ENCODE results near the gene SDK2. TPM values are rescaled to one million over a fixed set of nuclear protein-coding genes. Genes with fewer than 3 reads are reported as not detected.
A peak's percentile ranks its signal among the peaks of the same experiment; 100 is the strongest.

The SDK2 gene
- total and polyA plus RNA-seq, 8 donors = 0.04 to 0.31 (median 0.17) TPM

DNA sequence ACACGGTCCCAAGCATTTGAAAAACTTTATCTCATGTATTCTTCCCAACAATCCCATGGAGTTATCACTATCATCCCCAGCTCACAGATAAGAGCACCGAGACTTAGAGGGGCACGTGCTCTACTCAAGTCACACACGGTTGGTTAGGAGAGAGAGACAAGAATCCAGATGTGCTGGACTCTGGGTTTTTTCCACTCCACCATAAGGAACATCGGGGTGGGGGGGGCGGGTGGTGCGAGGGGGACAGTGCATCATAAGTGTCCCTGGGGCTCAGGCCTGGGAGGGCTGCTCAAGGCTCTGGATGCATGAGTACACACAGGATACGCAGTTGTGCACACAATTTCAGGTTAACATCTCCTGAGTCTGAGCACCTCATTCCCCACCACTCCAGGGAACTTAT lies 339.8 kb downstream of the SDK2 start:
- DNase-seq (no peak), ATAC-seq (no peak), FAIRE-seq (no peak)
- Histone ChIP-seq H3K9me3 (no peaks in the 10 kb centered on the region), H3K4me1 (peaks cover 39 to 68% (median 51%) of the 10 kb centered on the region in 3 donors), H3K27me3 (no peaks in the 10 kb centered on the region), H3K4me3 (peak overlapping the region in 1 of 4 donors; percentile 40), H3K27ac (peak overlapping the region in 2 of 4 donors; percentile 92 to 99), H3K36me3 (no peaks in the 10 kb centered on the region)
- 8 to 9% methylated on average over 8 of the region's 8 CpGs for WGBS, 2 donors
- intact Hi-C loops (cut with DNase I) = no loop called here
- TF ChIP-seq, protein P1, sequence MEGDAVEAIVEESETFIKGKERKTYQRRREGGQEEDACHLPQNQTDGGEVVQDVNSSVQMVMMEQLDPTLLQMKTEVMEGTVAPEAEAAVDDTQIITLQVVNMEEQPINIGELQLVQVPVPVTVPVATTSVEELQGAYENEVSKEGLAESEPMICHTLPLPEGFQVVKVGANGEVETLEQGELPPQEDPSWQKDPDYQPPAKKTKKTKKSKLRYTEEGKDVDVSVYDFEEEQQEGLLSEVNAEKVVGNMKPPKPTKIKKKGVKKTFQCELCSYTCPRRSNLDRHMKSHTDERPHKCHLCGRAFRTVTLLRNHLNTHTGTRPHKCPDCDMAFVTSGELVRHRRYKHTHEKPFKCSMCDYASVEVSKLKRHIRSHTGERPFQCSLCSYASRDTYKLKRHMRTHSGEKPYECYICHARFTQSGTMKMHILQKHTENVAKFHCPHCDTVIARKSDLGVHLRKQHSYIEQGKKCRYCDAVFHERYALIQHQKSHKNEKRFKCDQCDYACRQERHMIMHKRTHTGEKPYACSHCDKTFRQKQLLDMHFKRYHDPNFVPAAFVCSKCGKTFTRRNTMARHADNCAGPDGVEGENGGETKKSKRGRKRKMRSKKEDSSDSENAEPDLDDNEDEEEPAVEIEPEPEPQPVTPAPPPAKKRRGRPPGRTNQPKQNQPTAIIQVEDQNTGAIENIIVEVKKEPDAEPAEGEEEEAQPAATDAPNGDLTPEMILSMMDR (IDR thresholded peaks at IDR 0.05) = no peak

DNA sequence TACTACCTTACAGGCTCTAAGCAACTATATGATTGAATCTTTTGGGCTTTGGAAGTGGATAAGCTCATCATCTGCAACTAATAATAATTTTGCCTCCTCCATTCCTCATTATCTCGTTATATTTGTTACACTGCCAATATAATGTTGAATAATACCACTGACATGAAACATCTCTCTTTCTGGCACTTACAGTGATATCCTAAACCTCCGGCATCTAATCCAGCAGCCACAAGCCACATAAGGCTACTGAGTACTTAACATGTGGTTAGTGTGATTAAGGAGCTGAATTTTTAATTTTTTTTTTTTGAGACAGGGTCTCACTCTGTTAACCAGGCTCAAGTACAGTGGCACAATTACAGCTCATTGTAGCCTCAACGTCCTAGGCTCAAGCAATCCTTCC lies 342.1 kb downstream of the SDK2 start:
- Histone ChIP-seq H3K9me3 (no peaks in the 10 kb centered on the region), H3K4me1 (peaks cover 46 to 73% (median 46%) of the 10 kb centered on the region in 3 donors), H3K27me3 (no peaks in the 10 kb centered on the region), H3K27ac (no peak overlapping the region), H3K4me3 (no peak overlapping the region), H3K36me3 (no peaks in the 10 kb centered on the region)
- intact Hi-C loops (cut with DNase I) = no loop called here
- DNase-seq (no peak), FAIRE-seq (no peak), ATAC-seq (no peak)
- TF ChIP-seq, protein P1 (IDR thresholded peaks at IDR 0.05) = no peak
- WGBS, 2 donors = 25 to 29% methylated on average over 3 of the region's 3 CpGs

DNA sequence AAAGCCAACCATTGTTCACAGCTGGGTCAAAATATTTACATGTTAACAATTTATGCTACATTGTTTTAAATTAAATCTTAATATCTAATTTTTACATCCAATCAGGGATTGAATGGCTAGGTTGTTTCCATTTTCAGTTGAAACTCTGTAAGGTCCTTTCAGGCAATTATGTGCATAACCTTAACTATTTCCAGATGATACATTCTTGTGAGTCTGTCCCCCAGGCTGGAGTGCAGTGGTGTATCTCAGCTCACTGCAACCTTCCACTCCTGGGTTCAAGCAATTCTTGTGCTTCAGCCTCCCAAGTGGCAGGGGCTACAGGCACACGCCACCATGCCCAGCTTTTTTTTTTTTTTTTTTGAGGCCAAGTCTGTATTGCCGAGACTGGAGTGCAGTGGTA lies 342.9 kb downstream of the SDK2 start:
- DNase-seq (no peak), ATAC-seq (no peak), FAIRE-seq (no peak)
- peaks cover 38 to 70% (median 40%) of the 10 kb centered on the region in 3 donors for H3K4me1 ChIP-seq
- no peak overlapping the region for H3K27ac ChIP-seq
- no peak overlapping the region for H3K4me3 ChIP-seq
- H3K9me3 ChIP-seq = no peaks in the 10 kb centered on the region
- no peaks in the 10 kb centered on the region for H3K36me3 ChIP-seq
- no peaks in the 10 kb centered on the region for H3K27me3 ChIP-seq
- WGBS, 2 donors = 67 to 86% methylated on average over 2 of the region's 2 CpGs
- intact Hi-C loops (cut with DNase I) = no loop called here
- TF ChIP-seq, protein P1 (IDR thresholded peaks at IDR 0.05) = no peak

DNA sequence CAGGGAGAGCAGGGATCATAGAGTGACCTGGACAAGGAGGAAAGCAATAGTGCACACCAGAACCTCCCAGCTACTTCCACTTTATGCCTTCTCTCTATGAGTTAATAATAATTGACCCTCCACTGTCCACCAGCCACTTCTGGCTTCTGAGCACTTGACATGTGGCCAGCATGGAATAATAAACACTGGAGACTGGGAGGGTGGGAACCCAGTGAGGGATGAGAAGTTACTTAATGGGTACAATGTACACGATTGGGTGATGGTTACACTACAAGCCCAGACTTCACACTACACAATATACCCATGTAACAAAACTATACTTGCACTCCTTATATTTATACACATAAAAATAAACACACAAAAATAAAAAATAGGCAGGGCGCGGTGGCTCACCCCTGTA lies 343.9 kb downstream of the SDK2 start:
- ATAC-seq (no peak), FAIRE-seq (no peak), DNase-seq (no peak)
- Histone ChIP-seq H3K36me3 (no peaks in the 10 kb centered on the region), H3K4me3 (no peak overlapping the region), H3K27me3 (no peaks in the 10 kb centered on the region), H3K4me1 (peaks cover 34 to 66% (median 40%) of the 10 kb centered on the region in 3 donors), H3K27ac (peak overlapping the region in 2 of 4 donors; percentile 9 to 33), H3K9me3 (no peaks in the 10 kb centered on the region)
- TF ChIP-seq, protein P1 (IDR thresholded peaks at IDR 0.05) = no peak
- WGBS, 2 donors = 65 to 67% methylated on average over 3 of the region's 3 CpGs
- intact Hi-C loops (cut with DNase I) = no loop called here

GRCh38 chr17:73297934-73298861 lies 346.0 kb downstream of the SDK2 start:
- WGBS, 2 donors = 45 to 46% methylated on average over 15 of the region's 15 CpGs
- H3K4me3 ChIP-seq = no peak overlapping the region
- no peaks in the 10 kb centered on the region for H3K9me3 ChIP-seq
- H3K27me3 ChIP-seq = no peaks in the 10 kb centered on the region
- no peak for FAIRE-seq
- H3K36me3 ChIP-seq = no peaks in the 10 kb centered on the region
- no peak for DNase-seq
- peak overlapping the region in 3 of 4 donors; percentile 5 to 58 (median 24) for H3K27ac ChIP-seq
- TF ChIP-seq, protein P1 (IDR thresholded peaks at IDR 0.05) = no peak
- intact Hi-C loops (cut with DNase I) = no loop called here
- ATAC-seq = peak; percentile 18 to 45 (median 27)
- H3K4me1 ChIP-seq = peaks cover 38 to 69% (median 43%) of the 10 kb centered on the region in 3 donors
